ENCODE data around the gene DLD.

- no peak for TF ChIP-seq CTCF (IDR thresholded peaks at IDR 0.05; ENCODE audit: low read depth, low read length, missing input control)
- no peak for TF ChIP-seq GABPA (IDR thresholded peaks at IDR 0.05 in 1 of 2, conservative IDR thresholded peaks at IDR 0.05 in 1 of 2)
- no peak for TF ChIP-seq RAD21 (IDR thresholded peaks at IDR 0.05)
- TF ChIP-seq MAX (IDR thresholded peaks at IDR 0.05): no peak
- TF ChIP-seq ZBTB33 (IDR thresholded peaks at IDR 0.05): no peak
- no peak for TF ChIP-seq TAF1 (conservative IDR thresholded peaks at IDR 0.05)
- TF ChIP-seq HNF4A (conservative IDR thresholded peaks at IDR 0.05): no peak
- TF ChIP-seq RXRA (IDR thresholded peaks at IDR 0.05): peak in 1 of 2 donors; percentile 3
- TF ChIP-seq REST (IDR thresholded peaks at IDR 0.05): no peak
- TF ChIP-seq JUND (IDR thresholded peaks at IDR 0.05): no peak
- no peak for TF ChIP-seq YY1 (IDR thresholded peaks at IDR 0.05)
- TF ChIP-seq EGR1 (IDR thresholded peaks at IDR 0.05; ENCODE audit: low read depth in 2 of 2): no peak
- no peak for TF ChIP-seq SP1 (IDR thresholded peaks at IDR 0.05)
- no peak for TF ChIP-seq ATF3 (IDR thresholded peaks at IDR 0.05)
Observed at GRCh38 chr7:107890493-107890961, 456 bp upstream of the DLD start.

Data from liver (tissue), 3 donors.